NCI-H1436 (cell line): ENCODE measurements around the gene NPTX2.

Experiments
- DNase-seq: peaks from one replicate; lab custom pipeline; 2025; lab: John Stamatoyannopoulos, UW

NPTX2 gene

GRCh38 chr7:98654524-98655272 is 37.6 kb downstream of the NPTX2 start:
- no peak for DNase-seq

DNA sequence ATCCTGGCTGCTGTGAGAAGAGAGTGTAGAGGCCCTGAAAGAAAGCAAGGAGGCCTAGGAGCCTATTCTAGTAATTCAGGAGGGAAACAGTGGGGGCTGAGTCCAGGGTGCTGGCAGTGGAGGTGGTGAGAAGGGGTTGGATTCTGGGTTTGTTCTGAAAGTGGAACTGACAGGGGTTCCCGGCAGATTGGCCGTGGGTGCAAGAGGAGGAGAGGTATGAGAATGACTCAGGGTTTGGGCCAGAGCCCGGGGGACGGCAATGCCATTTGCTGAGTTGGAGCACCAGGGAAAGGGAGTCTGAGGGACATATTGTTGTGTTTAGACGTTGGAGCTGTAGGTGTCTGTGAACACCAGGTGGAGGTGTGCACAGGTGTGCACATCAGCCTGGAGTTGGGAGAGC is 38.5 kb downstream of the NPTX2 start:
- DNase-seq = no peak

GRCh38 chr7:98656899-98657298 is 39.8 kb downstream of the NPTX2 start:
- DNase-seq = no peak

DNA sequence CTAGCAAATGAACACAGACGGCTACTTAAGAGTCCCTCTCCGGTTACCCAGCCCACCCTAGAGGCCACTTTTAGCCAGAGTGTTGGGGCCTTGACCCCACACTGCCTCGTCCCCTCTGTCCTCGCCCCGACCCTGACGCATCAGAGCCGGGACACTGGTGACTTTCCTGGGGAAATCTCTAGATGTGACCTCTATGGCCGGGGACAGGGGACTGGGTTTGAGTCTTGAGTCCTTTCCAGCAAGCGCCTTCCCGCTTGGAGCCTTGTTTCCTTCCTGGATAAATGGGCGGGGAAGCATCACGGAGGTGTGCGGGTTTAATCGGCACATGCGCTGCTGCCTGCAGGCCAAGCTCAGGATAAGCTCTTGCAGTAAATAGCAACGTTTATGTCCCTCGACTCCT is 40.7 kb downstream of the NPTX2 start:
- DNase-seq = no peak

DNA sequence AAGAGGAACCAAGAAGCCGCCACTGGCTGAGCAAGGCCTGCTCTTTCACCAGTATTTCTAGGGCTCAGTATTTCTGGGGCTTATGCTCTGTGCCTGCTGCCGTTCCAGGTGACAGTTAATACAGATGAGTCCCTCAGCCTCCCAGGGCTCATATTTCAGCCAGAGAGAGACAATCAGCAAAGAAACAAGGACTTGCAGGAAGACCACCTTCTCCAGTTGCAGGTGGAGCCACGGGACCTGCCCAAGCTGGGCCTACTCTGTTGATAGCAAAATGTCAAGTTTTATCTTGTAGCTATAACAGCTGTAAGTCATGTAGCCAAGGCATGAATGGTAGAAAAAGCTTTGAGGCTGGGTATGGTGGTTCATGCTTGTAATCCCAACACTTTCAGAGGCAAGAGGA is 42.7 kb downstream of the NPTX2 start:
- no peak for DNase-seq

DNA sequence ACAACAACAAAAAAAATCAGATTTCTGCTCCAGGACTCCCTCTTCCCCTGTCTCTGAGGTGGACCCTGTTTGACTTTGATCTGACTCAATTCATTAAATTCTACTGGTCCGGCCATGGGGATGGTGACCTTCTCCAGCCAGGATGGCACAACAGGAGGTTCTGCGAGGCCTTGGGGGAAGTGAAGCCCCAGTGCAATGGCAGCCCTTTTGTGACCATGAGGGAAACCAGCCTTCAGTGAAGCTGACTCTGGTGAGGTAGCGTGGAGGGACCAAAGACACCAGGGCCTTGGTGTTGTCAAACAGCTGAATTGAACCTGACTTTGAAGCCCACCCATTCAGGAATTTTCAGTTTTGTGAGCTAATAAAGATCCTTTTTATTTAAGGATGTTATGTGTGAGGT is 44.5 kb downstream of the NPTX2 start:
- no peak for DNase-seq

DNA sequence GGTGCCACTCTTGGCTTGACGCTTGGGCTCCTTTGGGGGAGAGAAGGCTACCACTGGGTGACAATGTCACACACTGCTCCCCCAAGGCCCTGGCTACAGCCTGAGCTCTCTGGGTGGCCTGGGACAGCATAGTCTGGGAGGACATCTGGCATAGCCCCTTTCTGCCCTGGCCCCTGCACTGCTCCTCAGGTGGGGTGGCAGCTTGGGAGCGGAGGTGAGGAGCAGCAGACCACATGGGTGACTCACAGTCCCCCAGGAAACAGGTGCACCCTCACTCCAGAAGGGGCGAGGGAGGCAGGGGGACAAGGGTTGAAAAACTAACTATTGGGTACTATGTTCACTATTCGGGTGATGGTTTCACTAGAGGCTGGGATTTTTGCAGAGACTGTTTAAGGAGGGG is 45.2 kb downstream of the NPTX2 start:
- DNase-seq = no peak

- DNase-seq = no peak
Observed at GRCh38 chr7:98664882-98665281, 47.8 kb downstream of the NPTX2 start.

DNA sequence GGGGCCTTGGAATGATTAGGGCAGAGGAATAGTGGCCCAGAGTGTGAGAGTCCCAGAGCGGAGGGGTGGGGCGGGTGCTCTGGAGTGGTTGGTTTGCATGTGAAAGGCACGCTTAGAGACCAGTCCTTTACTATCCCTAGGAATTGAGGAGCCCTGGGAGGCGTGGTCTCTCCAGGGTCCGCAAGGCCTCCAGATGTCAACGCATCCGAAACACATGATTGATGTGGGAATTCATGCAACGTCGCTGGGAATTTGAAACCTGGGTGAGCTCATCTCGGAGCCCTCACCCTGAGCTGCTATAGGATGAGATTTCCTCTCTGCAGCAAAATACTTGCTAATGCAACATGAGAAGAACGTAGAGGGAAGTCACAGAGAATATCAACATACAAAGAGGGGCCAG is 51.2 kb downstream of the NPTX2 start:
- no peak for DNase-seq

GRCh38 chr7:98669329-98670000 is 52.4 kb downstream of the NPTX2 start:
- no peak for DNase-seq

GRCh38 chr7:98670186-98670585 is 53.1 kb downstream of the NPTX2 start:
- DNase-seq = no peak

DNA sequence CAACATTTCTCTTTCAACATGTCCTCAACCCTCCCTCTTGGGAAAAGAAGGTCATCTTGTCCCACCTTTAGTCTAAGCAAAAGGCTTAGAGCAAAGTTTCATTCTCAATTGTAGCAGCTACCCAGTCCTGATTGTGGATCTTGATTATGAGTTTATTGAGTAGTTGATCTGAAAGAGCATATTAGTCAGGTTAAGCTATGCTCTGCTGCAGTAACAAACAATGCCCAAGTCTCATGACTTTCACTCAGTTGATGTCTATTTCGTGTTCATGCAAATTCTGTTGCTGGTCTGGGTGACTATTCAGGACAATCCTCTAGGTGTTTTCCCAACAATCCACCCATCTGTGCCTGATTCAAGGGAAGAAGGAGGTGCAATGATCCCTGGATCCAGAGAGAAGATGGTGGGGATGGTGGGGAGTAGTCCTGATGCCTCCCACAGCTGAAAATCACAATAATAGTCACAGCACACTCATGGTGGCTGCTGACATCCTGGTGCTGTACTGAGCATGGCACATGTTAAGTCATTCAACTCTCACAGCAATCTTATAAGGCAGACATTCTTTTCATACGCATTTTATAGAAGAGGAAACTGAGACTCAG is 54.7 kb downstream of the NPTX2 start:
- no peak for DNase-seq

DNA sequence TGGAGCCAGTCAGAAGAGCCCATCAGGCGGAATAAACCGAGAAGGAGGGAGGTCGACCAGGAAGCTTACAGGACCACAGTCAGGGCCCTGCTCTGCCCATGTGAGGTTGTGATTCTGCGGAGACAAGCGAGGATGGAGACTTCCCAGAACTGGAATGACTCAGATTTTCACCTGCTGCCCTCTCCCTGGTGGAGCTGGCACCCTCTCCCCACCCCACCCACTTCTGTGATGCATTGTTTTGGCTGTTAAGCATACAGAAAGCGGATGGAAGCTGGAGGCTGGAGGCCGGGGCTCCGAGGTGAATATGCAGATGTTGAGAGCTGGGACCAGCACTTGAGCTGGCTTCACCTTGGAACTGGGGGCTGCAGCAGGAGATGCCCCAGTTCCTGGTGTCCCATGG is 57.4 kb downstream of the NPTX2 start:
- DNase-seq = no peak

- no peak for DNase-seq
Observed at GRCh38 chr7:98674881-98675280, 57.8 kb downstream of the NPTX2 start.

DNA sequence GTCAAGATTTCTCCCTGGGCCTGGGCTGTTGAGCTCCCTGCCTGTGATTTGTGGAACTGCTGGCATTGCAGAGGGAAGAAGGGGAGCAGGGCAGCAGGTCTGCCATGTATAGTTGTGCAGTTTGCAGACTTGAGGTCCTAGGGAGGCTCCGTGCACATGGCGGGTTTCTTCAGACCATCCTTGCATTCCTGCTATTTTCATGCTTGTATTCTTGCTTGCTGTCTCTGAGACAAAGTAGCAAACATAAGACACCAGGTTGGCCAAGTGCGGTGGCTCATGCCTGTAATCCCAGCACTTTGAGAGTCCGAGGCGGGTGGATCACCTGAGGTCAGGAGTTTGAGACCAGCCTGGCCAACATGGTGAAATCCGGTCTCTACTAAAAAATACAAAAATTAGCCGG is 61.1 kb downstream of the NPTX2 start:
- DNase-seq = no peak
